Lower leg skin (tissue), 4 donors: ENCODE data around the gene PCMTD2. TPM values are rescaled to one million over a fixed set of nuclear protein-coding genes. Genes with fewer than 3 reads are reported as not detected.

Source experiments
- DNase-seq, 2 donors: peaks; one replicate each; pipeline ENCODE4 v3.0.0-alpha.2; 2019; ENCODE audit warnings: low spot score in 2 of 2
- H3K4me3 ChIP-seq: fragments of 200-600 bp; sonication (generic); 2 replicates; pipeline ENCODE4 v1.5.1; 2017; ENCODE audit warnings: mild to moderate bottlenecking, low read depth; ENCODE audit not compliant: poor library complexity, severe bottlenecking
- POLR2A ChIP-seq, 2 donors: fragments of 450-650 bp; IDR thresholded peaks; one replicate each; pipeline ENCODE4 v1.6.1; 2016 to 2017; ENCODE audit warnings: antibody characterized with exemption in 2 of 2, mild to moderate bottlenecking in 1 of 2, moderate library complexity in 1 of 2
- WGBS, 2 donors: methylation state at CpG; one replicate each; pipeline ENCODE4 v1.1.5; 2018; 5-methylcytosine and 5-hydroxymethylcytosine counted together
- intact Hi-C: fragments of 100-400 bp; cut with DNase I; formaldehyde crosslinking; loops from one replicate; pipeline ENCODE4 v1.15.0; 2023; ENCODE audit warnings: low total_unique reads
- total RNA-seq, 4 donors: library from RNA; depleted of rRNA; stranded (reverse); fragments of >200 nt; gene quantifications; one replicate each; pipeline ENCODE4 v1.1.0, GENCODE V29; 2016
- TF ChIP-seq, protein P1 (sequence below), 3 donors: fragments of 450-650 bp; IDR thresholded peaks; one replicate each; pipeline ENCODE4 v1.5.1; 2016; ENCODE audit warnings: antibody characterized with exemption in 3 of 3, mild to moderate bottlenecking in 3 of 3, moderate library complexity in 2 of 3

PCMTD2 gene
- 100 to 1,000 TPM in 3 of 4 donors, 10 to 100 TPM in 1; 87.5 to 164 (median 132) TPM for total RNA-seq

GRCh38 chr20:64255361-64256281, at the start of gene PCMTD2:
Gene PCMTD2, plus strand, starts transcription at chr20:64255748. Its CDS starts 4,218 bp downstream, at chr20:64259966.
- intact Hi-C loops, result no loop called here
- DNase-seq, result peak; percentile 62 to 93
- peak within 1 kb of the TSS; percentile 81 for H3K4me3 ChIP-seq
- peak in 1 of 2 donors; percentile 63 for TF ChIP-seq POLR2A (IDR thresholded peaks at IDR 0.05)
- TF ChIP-seq, protein P1, sequence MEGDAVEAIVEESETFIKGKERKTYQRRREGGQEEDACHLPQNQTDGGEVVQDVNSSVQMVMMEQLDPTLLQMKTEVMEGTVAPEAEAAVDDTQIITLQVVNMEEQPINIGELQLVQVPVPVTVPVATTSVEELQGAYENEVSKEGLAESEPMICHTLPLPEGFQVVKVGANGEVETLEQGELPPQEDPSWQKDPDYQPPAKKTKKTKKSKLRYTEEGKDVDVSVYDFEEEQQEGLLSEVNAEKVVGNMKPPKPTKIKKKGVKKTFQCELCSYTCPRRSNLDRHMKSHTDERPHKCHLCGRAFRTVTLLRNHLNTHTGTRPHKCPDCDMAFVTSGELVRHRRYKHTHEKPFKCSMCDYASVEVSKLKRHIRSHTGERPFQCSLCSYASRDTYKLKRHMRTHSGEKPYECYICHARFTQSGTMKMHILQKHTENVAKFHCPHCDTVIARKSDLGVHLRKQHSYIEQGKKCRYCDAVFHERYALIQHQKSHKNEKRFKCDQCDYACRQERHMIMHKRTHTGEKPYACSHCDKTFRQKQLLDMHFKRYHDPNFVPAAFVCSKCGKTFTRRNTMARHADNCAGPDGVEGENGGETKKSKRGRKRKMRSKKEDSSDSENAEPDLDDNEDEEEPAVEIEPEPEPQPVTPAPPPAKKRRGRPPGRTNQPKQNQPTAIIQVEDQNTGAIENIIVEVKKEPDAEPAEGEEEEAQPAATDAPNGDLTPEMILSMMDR (IDR thresholded peaks at IDR 0.05), result no peak
- WGBS, 2 donors, result 1% methylated on average over 21 to 59 of the region's 96 CpGs

- DNase-seq, result no peak
- WGBS, 2 donors, result 91 to 94% methylated on average over 8 of the region's 8 CpGs
- TF ChIP-seq, protein P1 (IDR thresholded peaks at IDR 0.05), result no peak
- TF ChIP-seq POLR2A (IDR thresholded peaks at IDR 0.05), result no peak
- intact Hi-C loops, result no loop called here
- H3K4me3 ChIP-seq, result no peak overlapping the region
Observed at GRCh38 chr20:64206614-64207013, 48.9 kb upstream of the PCMTD2 start.

DNA sequence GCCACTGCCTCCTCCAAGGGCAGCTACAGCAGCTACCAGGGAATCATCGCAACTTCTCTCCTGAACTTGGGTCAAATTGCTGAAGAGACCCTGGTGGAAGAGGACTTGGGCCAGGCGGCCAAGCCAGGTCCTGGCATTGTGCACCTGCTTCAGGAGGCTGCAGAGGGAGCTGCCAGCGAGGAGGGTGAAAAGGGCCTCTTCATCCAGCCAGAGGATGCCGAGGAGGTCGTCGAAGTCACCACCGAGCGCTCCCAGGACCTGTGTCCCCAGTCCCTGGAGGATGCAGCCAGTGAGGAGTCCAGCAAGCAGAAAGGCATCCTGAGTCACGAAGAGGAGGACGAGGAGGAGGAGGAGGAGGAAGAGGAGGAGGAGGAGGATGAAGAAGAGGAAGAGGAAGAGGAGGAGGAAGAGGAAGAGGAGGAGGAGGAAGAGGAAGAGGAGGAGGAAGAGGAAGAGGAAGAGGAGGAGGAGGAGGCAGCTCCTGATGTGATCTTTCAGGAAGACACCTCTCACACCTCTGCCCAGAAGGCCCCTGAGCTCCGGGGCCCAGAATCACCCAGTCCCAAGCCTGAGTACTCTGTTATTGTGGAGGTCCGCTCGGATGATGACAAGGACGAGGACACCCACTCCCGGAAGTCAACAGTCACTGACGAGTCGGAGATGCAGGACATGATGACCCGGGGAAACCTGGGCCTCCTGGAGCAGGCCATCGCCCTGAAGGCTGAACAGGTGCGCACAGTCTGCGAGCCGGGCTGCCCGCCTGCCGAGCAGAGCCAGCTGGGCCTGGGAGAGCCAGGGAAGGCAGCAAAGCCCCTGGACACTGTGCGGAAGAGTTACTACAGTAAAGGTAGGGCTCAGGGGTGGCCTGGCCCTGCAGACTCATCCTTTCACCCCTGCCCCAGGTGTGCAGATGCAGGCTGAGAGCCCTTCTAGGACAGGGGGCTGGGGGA, 47.6 kb upstream of the PCMTD2 start:
- intact Hi-C loops, result no loop called here
- no peak overlapping the region for H3K4me3 ChIP-seq
- DNase-seq, result no peak
- 87 to 92% methylated on average over 23 to 25 of the region's 25 CpGs for WGBS, 2 donors
- TF ChIP-seq POLR2A (IDR thresholded peaks at IDR 0.05), result no peak
- TF ChIP-seq, protein P1 (IDR thresholded peaks at IDR 0.05), result no peak

DNA sequence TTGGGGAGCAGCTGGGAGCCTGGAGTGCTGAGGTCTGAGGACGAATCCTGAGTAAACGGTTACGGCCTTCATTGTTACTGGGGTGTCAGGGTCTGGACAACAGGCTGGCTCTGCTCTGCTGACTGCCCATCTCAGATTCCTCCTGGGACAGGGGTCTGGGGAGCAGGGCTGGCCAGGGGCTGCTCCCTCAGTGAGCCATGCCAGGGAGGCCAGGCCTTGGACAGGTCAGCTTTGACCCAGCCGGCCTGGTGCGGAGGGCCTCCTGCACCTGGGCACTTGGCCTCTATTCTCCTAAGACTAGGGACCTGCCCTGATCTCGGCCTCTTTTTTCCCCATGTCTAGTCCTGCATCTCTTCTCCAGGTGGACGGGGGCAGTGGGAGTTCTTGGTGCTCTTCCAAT, 46.4 kb upstream of the PCMTD2 start:
- no peak for TF ChIP-seq POLR2A (IDR thresholded peaks at IDR 0.05)
- TF ChIP-seq, protein P1 (IDR thresholded peaks at IDR 0.05), result no peak
- intact Hi-C loops, result no loop called here
- H3K4me3 ChIP-seq, result no peak overlapping the region
- 81 to 88% methylated on average over 7 of the region's 7 CpGs for WGBS, 2 donors
- no peak for DNase-seq

DNA sequence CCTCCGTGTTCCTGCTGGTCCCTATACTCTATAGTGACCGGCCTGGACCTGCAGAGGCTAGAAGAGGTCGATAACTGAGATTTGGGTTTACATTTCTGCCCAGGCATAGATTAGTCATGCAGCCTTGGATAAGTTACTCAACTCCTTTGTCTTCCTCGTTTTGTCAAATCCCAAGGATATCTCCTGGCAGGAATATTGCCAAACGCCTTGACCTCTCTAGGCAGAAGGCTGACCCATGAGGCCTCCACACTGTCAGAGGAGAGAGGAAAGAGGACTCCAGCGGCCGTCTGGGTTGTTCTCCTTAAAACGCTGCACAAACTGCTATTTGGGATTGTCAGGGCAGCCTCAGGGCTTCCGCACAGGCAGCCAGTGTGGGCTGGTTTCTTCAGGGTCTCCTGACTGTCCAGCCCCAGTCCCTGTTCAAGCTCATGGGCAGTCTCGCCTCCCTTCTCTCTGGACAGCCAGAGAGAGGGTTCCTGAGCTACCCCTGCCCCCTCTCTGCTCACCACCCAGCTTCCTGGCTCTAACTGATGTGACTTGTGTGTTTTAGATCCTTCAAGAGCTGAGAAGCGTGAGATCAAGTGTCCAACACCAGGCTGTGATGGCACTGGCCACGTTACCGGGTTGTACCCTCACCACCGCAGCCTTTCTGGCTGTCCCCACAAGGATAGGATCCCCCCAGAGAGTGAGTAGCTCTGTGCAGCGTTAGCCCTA, 44.7 kb upstream of the PCMTD2 start:
- intact Hi-C loops, result no loop called here
- 75 to 81% methylated on average over 15 of the region's 15 CpGs for WGBS, 2 donors
- DNase-seq, result no peak
- H3K4me3 ChIP-seq, result no peak overlapping the region
- TF ChIP-seq, protein P1 (IDR thresholded peaks at IDR 0.05), result no peak
- TF ChIP-seq POLR2A (IDR thresholded peaks at IDR 0.05), result no peak
